Osteocyte (in vitro differentiated cells): ENCODE results near the gene VRK2. TPM values are rescaled to one million over a fixed set of nuclear protein-coding genes. Genes with fewer than 3 reads are reported as not detected.
"Not testable (repeated sequence)": the region's sequence is repeated elsewhere in the genome, so short reads cannot be mapped to it uniquely, and the experiment has no call there.

Experiments used
- DNase-seq: peaks from one replicate; pipeline ENCODE4 v3.0.0; 2021; ENCODE audit warnings: mixed read lengths; ENCODE audit not compliant: unreplicated experiment; ENCODE audit errors: extremely low spot score
- H3K27ac Mint-ChIP-seq: one replicate; pipeline ENCODE4 v1.8.0; 2021; ENCODE audit warnings: mild to moderate bottlenecking, mixed read lengths; ENCODE audit not compliant: unreplicated experiment
- H3K27me3 Mint-ChIP-seq: one replicate; pipeline ENCODE4 v1.8.0; 2021; ENCODE audit warnings: mixed read lengths; ENCODE audit not compliant: unreplicated experiment
- H3K36me3 Mint-ChIP-seq: one replicate; pipeline ENCODE4 v1.8.0; 2021; ENCODE audit warnings: mixed read lengths; ENCODE audit not compliant: unreplicated experiment
- H3K4me1 Mint-ChIP-seq: one replicate; pipeline ENCODE4 v1.8.0; 2021; ENCODE audit warnings: mixed read lengths; ENCODE audit not compliant: unreplicated experiment
- H3K4me3 Mint-ChIP-seq: one replicate; pipeline ENCODE4 v1.8.0; 2021; ENCODE audit warnings: mild to moderate bottlenecking, moderate library complexity, mixed read lengths; ENCODE audit not compliant: unreplicated experiment
- H3K9me3 Mint-ChIP-seq: one replicate; pipeline ENCODE4 v1.8.0; 2021; ENCODE audit warnings: mixed read lengths; ENCODE audit not compliant: unreplicated experiment
- CTCF ChIP-seq: fragments of 200-600 bp; sonication (generic); IDR thresholded peaks from 2 replicates; pipeline ENCODE4 v1.5.0; 2021; ENCODE audit warnings: antibody characterized with exemption, mild to moderate bottlenecking, moderate library complexity
- total RNA-seq: library from RNA; stranded (reverse); gene quantifications from 2 replicates; pipeline ENCODE4 v1.2.1, GENCODE V29; 2021

VRK2 gene
- total RNA-seq, 1 donor from 2014 or later: 19.6 TPM

GRCh38 chr2:58072102-58072501, 25.5 kb downstream of the VRK2 start:
- no peak overlapping the region for H3K4me3 Mint-ChIP-seq
- no peaks in the 10 kb centered on the region for H3K4me1 Mint-ChIP-seq
- DNase-seq: no peak
- H3K27me3 Mint-ChIP-seq: no peaks in the 10 kb centered on the region
- H3K36me3 Mint-ChIP-seq: peaks cover 24% of the 10 kb centered on the region
- peaks cover 4% of the 10 kb centered on the region for H3K9me3 Mint-ChIP-seq
- no peak for TF ChIP-seq CTCF
- H3K27ac Mint-ChIP-seq: no peak overlapping the region

- DNase-seq: no peak
- peaks cover 29% of the 10 kb centered on the region for H3K36me3 Mint-ChIP-seq
- no peaks in the 10 kb centered on the region for H3K27me3 Mint-ChIP-seq
- no peak overlapping the region for H3K27ac Mint-ChIP-seq
- no peak overlapping the region for H3K4me3 Mint-ChIP-seq
- no peak for TF ChIP-seq CTCF
- H3K4me1 Mint-ChIP-seq: no peaks in the 10 kb centered on the region
- peaks cover 7% of the 10 kb centered on the region for H3K9me3 Mint-ChIP-seq
Observed at GRCh38 chr2:58073008-58073407, 26.4 kb downstream of the VRK2 start.

- no peak for DNase-seq
- peaks cover 10% of the 10 kb centered on the region for H3K9me3 Mint-ChIP-seq
- H3K4me1 Mint-ChIP-seq: no peaks in the 10 kb centered on the region
- no peak for TF ChIP-seq CTCF
- peaks cover 25% of the 10 kb centered on the region for H3K36me3 Mint-ChIP-seq
- H3K27ac Mint-ChIP-seq: no peak overlapping the region
- no peak overlapping the region for H3K4me3 Mint-ChIP-seq
- H3K27me3 Mint-ChIP-seq: no peaks in the 10 kb centered on the region
Observed at GRCh38 chr2:58073751-58074150, 27.1 kb downstream of the VRK2 start.

GRCh38 chr2:58081000-58081399, 34.4 kb downstream of the VRK2 start:
- H3K27me3 Mint-ChIP-seq: no peaks in the 10 kb centered on the region
- H3K4me3 Mint-ChIP-seq: no peak overlapping the region
- no peak for DNase-seq
- peaks cover 7% of the 10 kb centered on the region for H3K9me3 Mint-ChIP-seq
- H3K4me1 Mint-ChIP-seq: peaks cover 4% of the 10 kb centered on the region
- no peak overlapping the region for H3K27ac Mint-ChIP-seq
- no peak for TF ChIP-seq CTCF
- H3K36me3 Mint-ChIP-seq: peaks cover 13% of the 10 kb centered on the region

GRCh38 chr2:58089081-58089480, 42.5 kb downstream of the VRK2 start:
- TF ChIP-seq CTCF: no peak
- H3K4me1 Mint-ChIP-seq: no peaks in the 10 kb centered on the region
- H3K27ac Mint-ChIP-seq: no peak overlapping the region
- no peak overlapping the region for H3K4me3 Mint-ChIP-seq
- peaks cover 5% of the 10 kb centered on the region for H3K9me3 Mint-ChIP-seq
- DNase-seq: no peak
- H3K36me3 Mint-ChIP-seq: peaks cover 29% of the 10 kb centered on the region
- no peaks in the 10 kb centered on the region for H3K27me3 Mint-ChIP-seq

- H3K4me3 Mint-ChIP-seq, H3K4me1 Mint-ChIP-seq, DNase-seq, H3K27ac Mint-ChIP-seq, H3K27me3 Mint-ChIP-seq: not testable (repeated sequence)
- Mint-ChIP-seq H3K36me3 (peaks cover 35% of the 10 kb centered on the region), H3K9me3 (peaks cover 19% of the 10 kb centered on the region)
Observed at GRCh38 chr2:58092772-58093171, 46.2 kb downstream of the VRK2 start.
